Neural progenitor cell (in vitro differentiated cells): ENCODE data around the gene GRIPAP1. TPM values are rescaled to one million over a fixed set of nuclear protein-coding genes. Genes with fewer than 3 reads are reported as not detected.
"Not testable (repeated sequence)": the region's sequence is repeated elsewhere in the genome, so short reads cannot be mapped to it uniquely, and the experiment has no call there.

Source experiments
- DNase-seq: peaks from one replicate; pipeline ENCODE4 v3.0.0-alpha.2; 2016; ENCODE audit warnings: low spot score
- H2AFZ ChIP-seq: fragments of 200-600 bp; sonication (generic); replicated peaks from 2 replicates; pipeline ENCODE4 v1.6.1; 2016; ENCODE audit warnings: antibody characterized with exemption
- H3F3A ChIP-seq: fragments of 200-600 bp; sonication (generic); 2 replicates; pipeline ENCODE4 v1.6.1; 2016; ENCODE audit warnings: antibody characterized with exemption, low read depth
- H3K27ac ChIP-seq: fragments of 200-600 bp; sonication (generic); 2 replicates; pipeline ENCODE4 v1.5.1; 2016; ENCODE audit warnings: mild to moderate bottlenecking
- H3K27me3 ChIP-seq: fragments of 200-600 bp; sonication (generic); 2 replicates; pipeline ENCODE4 v1.6.1; 2016; ENCODE audit warnings: mild to moderate bottlenecking, moderate library complexity
- H3K36me3 ChIP-seq: fragments of 200-600 bp; sonication (generic); 2 replicates; pipeline ENCODE4 v1.5.1; 2016
- H3K4me1 ChIP-seq: fragments of 200-600 bp; sonication (generic); 2 replicates; pipeline ENCODE4 v1.6.1; 2016; ENCODE audit warnings: mixed run types
- H3K4me2 ChIP-seq: fragments of 200-600 bp; sonication (generic); 2 replicates; pipeline ENCODE4 v1.6.1; 2016
- H3K4me3 ChIP-seq: fragments of 200-600 bp; sonication (generic); 2 replicates; pipeline ENCODE4 v1.5.1; 2016
- H3K79me2 ChIP-seq: fragments of 200-600 bp; sonication (generic); 2 replicates; pipeline ENCODE4 v1.6.1; 2016; ENCODE audit warnings: low read depth
- H3K9ac ChIP-seq: fragments of 200-600 bp; sonication (generic); 2 replicates; pipeline ENCODE4 v1.6.1; 2016
- H3K9me3 ChIP-seq: fragments of 200-600 bp; sonication (generic); 2 replicates; pipeline ENCODE4 v1.5.1; 2016; ENCODE audit warnings: low read depth
- H4K20me1 ChIP-seq: fragments of 200-600 bp; sonication (generic); 2 replicates; pipeline ENCODE4 v1.6.1; 2016; ENCODE audit warnings: low read depth
- H3K27ac Mint-ChIP-seq: 3 replicates; pipeline ENCODE4 v1.8.0; 2021; ENCODE audit warnings: mixed read lengths
- H3K27me3 Mint-ChIP-seq: 2 replicates; pipeline ENCODE4 v1.8.0; 2022; ENCODE audit warnings: low read depth, mild to moderate bottlenecking, inconsistent platforms, moderate library complexity, mixed read lengths; ENCODE audit not compliant: insufficient read depth
- H3K36me3 Mint-ChIP-seq: 3 replicates; pipeline ENCODE4 v1.8.0; 2021; ENCODE audit warnings: mixed read lengths
- H3K4me1 Mint-ChIP-seq: 3 replicates; pipeline ENCODE4 v1.8.0; 2021; ENCODE audit warnings: mixed read lengths
- H3K4me3 Mint-ChIP-seq: 3 replicates; pipeline ENCODE4 v1.8.0; 2021; ENCODE audit warnings: mild to moderate bottlenecking, moderate library complexity, mixed read lengths
- H3K9me3 Mint-ChIP-seq: 3 replicates; pipeline ENCODE4 v1.8.0; 2020; ENCODE audit warnings: mixed read lengths
- EZH2 ChIP-seq: fragments of 200-600 bp; sonication (generic); IDR thresholded peaks from 2 replicates; pipeline ENCODE4 v1.6.1; 2017; ENCODE audit warnings: antibody characterized with exemption, mild to moderate bottlenecking, moderate library complexity
- EZH2phosphoT487 ChIP-seq: fragments of 200-600 bp; sonication (generic); IDR thresholded peaks from 2 replicates; pipeline ENCODE4 v1.6.1; 2017; ENCODE audit warnings: antibody characterized with exemption
- total RNA-seq: library from RNA; depleted of rRNA; stranded (reverse); fragments of >200 nt; gene quantifications from 2 replicates; pipeline ENCODE4 v1.2.3, GENCODE V29; 2015; ENCODE audit warnings: low replicate concordance
- TF ChIP-seq, protein P1 (sequence below): fragments of 200-600 bp; sonication (generic); IDR thresholded peaks from 2 replicates; pipeline ENCODE4 v1.5.1; 2017; ENCODE audit warnings: antibody characterized with exemption, mild to moderate bottlenecking

The GRIPAP1 gene
- total RNA-seq, 1 donor from 2014 or later, result 30.1 TPM

GRCh38 chrX:48983081-48983480 lies 19.0 kb downstream of the GRIPAP1 start:
- Mint-ChIP-seq H3K9me3 (peaks cover 13% of the 10 kb centered on the region), H3K4me1 (no peaks in the 10 kb centered on the region), H3K4me3 (no peak overlapping the region), H3K36me3 (peaks cover 17% of the 10 kb centered on the region), H3K27ac (no peak overlapping the region), H3K27me3 (peaks cover 8% of the 10 kb centered on the region)
- Histone ChIP-seq H3K4me1 (no peaks in the 10 kb centered on the region), H3K9ac (no peak overlapping the region), H3F3A (no peaks in the 10 kb centered on the region), H2AFZ (no peak overlapping the region), H3K9me3 (no peaks in the 10 kb centered on the region), H3K4me3 (no peak overlapping the region), H3K4me2 (no peak overlapping the region), H3K79me2 (no peaks in the 10 kb centered on the region), H3K36me3 (no peaks in the 10 kb centered on the region), H3K27ac (no peak overlapping the region), H3K27me3 (no peaks in the 10 kb centered on the region), H4K20me1 (no peaks in the 10 kb centered on the region)
- TF ChIP-seq EZH2 (no peak), EZH2phosphoT487 (no peak)
- TF ChIP-seq, protein P1, sequence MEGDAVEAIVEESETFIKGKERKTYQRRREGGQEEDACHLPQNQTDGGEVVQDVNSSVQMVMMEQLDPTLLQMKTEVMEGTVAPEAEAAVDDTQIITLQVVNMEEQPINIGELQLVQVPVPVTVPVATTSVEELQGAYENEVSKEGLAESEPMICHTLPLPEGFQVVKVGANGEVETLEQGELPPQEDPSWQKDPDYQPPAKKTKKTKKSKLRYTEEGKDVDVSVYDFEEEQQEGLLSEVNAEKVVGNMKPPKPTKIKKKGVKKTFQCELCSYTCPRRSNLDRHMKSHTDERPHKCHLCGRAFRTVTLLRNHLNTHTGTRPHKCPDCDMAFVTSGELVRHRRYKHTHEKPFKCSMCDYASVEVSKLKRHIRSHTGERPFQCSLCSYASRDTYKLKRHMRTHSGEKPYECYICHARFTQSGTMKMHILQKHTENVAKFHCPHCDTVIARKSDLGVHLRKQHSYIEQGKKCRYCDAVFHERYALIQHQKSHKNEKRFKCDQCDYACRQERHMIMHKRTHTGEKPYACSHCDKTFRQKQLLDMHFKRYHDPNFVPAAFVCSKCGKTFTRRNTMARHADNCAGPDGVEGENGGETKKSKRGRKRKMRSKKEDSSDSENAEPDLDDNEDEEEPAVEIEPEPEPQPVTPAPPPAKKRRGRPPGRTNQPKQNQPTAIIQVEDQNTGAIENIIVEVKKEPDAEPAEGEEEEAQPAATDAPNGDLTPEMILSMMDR, result no peak
- no peak for DNase-seq

DNA sequence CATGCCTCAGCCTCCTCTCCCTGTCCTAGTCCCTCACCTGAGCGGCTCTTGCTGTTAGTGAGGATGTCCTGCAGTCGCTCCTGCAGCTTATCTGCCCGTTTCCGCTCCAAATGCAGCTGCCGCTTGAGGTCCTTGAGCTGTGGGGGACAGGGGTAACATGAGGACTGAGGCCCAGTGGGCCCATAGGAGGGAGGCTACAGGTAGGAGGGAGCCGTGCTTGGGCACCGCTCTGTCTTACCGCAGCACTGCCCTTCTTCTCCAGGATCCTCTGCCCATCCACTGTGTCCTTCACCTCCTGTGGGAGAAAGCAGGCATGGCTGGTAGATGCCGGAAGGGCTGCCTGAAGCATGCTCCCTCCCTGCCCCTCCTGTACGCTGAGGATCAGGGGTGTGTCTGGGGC lies 20.9 kb downstream of the GRIPAP1 start:
- Histone ChIP-seq H2AFZ (no peak overlapping the region), H3K27ac (no peak overlapping the region), H3K27me3 (no peaks in the 10 kb centered on the region), H3K4me1 (no peaks in the 10 kb centered on the region), H3K36me3 (no peaks in the 10 kb centered on the region), H3K9me3 (no peaks in the 10 kb centered on the region), H4K20me1 (no peaks in the 10 kb centered on the region), H3K9ac (no peak overlapping the region), H3K79me2 (no peaks in the 10 kb centered on the region), H3K4me2 (no peak overlapping the region), H3K4me3 (no peak overlapping the region), H3F3A (no peaks in the 10 kb centered on the region)
- Mint-ChIP-seq H3K27me3 (peaks cover 8% of the 10 kb centered on the region), H3K4me1 (no peaks in the 10 kb centered on the region), H3K9me3 (peaks cover 16% of the 10 kb centered on the region), H3K27ac (no peak overlapping the region), H3K4me3 (no peak overlapping the region), H3K36me3 (peaks cover 17% of the 10 kb centered on the region)
- no peak for DNase-seq
- TF ChIP-seq EZH2phosphoT487 (no peak), EZH2 (no peak)
- TF ChIP-seq, protein P1, result no peak

DNA sequence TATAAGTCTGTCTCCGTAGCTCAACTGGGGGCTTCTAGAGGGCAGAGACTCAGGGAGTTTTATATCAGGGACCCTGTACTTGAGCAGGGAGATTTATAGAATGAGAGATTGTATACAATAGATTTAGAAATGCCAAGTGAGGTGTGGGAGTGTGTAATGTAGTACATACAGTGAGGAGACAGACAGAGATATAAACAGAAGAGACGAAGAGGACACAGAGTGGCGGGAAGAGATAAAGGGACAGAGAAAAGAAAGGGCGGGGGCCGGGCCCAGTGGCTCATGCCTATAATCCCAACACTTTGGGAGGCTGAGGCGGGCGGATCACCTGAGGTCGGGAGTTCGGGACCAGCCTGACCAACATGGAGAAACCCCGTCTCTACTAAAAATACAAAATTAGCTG lies 21.7 kb downstream of the GRIPAP1 start:
- not testable (repeated sequence) for H3K4me3 Mint-ChIP-seq, H3K9ac ChIP-seq, H3F3A ChIP-seq, H3K4me2 ChIP-seq, H3K79me2 ChIP-seq, H3K4me1 ChIP-seq, H3K27ac Mint-ChIP-seq, H3K4me1 Mint-ChIP-seq, H3K27me3 Mint-ChIP-seq, H3K27ac ChIP-seq, H3K27me3 ChIP-seq, H3K36me3 ChIP-seq, H4K20me1 ChIP-seq, H3K9me3 ChIP-seq, H3K4me3 ChIP-seq, DNase-seq, H2AFZ ChIP-seq
- peaks cover 14% of the 10 kb centered on the region for H3K36me3 Mint-ChIP-seq
- H3K9me3 Mint-ChIP-seq, result peaks cover 13% of the 10 kb centered on the region

DNA sequence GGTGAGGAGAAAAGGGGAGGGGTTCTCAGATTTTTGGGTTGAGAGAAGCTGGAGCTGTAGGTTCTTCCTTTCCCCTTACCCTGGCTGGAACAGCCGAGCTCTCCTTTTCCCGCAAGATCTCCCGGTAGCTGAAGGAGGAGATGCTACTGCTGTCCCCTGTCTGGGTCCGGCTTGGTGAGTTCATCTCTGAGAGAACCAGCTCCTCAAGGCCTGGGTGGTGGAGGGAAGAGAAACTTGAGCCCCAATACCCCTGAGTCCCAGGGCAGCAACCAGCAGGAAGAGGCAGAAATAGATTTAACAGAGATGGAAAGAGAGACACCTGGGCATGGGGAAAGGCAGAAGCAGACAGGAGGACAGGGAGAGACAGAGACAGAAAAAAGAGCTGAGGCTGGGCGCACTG lies 23.8 kb downstream of the GRIPAP1 start:
- no peaks in the 10 kb centered on the region for H3K4me1 ChIP-seq
- TF ChIP-seq EZH2, result no peak
- TF ChIP-seq, protein P1, result no peak
- no peak for TF ChIP-seq EZH2phosphoT487
- no peak overlapping the region for H3K9ac ChIP-seq
- no peak for DNase-seq
- Mint-ChIP-seq H3K9me3 (peaks cover 13% of the 10 kb centered on the region), H3K4me3 (no peak overlapping the region), H3K27ac (no peak overlapping the region), H3K27me3 (peaks cover 7% of the 10 kb centered on the region), H3K4me1 (no peaks in the 10 kb centered on the region), H3K36me3 (peaks cover 13% of the 10 kb centered on the region)
- H3K27ac ChIP-seq, result no peak overlapping the region
- no peaks in the 10 kb centered on the region for H3K27me3 ChIP-seq
- H3K4me2 ChIP-seq, result no peak overlapping the region
- H2AFZ ChIP-seq, result no peak overlapping the region
- H3K79me2 ChIP-seq, result no peaks in the 10 kb centered on the region
- no peaks in the 10 kb centered on the region for H3K9me3 ChIP-seq
- no peak overlapping the region for H3K4me3 ChIP-seq
- H4K20me1 ChIP-seq, result no peaks in the 10 kb centered on the region
- no peaks in the 10 kb centered on the region for H3K36me3 ChIP-seq
- H3F3A ChIP-seq, result no peaks in the 10 kb centered on the region
